Ramos (cell line): Measurements from ENCODE around the gene STAT3.

Experiments used
- in situ Hi-C: fragments of 300-500 bp; cut with MboI; formaldehyde crosslinking; loops from one replicate; pipeline ENCODE4 v1.14.3; 2022; ENCODE audit warnings: low sequenced_read_pairs; ENCODE audit not compliant: unreplicated experiment

The STAT3 gene

DNA sequence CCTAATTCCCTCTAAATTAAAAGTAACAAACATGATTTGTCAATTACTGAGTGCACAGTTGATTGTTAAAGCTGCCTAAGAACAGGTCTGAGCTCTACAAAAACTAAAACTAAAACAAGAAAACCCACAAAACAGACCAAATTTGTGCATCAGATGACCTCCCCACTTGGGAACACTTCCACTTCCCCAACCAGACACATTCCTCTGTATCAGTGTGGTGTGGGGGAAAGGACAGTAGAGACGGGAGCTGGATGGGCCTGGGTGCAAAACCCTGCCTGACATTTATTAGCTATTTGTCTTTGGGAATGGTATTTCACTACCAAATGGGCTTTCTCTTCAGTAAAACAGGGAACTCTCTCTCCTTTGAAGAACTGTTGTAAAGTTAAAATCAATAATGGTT is 29.8 kb downstream of the STAT3 start:
- in situ Hi-C loops = no loop called here

DNA sequence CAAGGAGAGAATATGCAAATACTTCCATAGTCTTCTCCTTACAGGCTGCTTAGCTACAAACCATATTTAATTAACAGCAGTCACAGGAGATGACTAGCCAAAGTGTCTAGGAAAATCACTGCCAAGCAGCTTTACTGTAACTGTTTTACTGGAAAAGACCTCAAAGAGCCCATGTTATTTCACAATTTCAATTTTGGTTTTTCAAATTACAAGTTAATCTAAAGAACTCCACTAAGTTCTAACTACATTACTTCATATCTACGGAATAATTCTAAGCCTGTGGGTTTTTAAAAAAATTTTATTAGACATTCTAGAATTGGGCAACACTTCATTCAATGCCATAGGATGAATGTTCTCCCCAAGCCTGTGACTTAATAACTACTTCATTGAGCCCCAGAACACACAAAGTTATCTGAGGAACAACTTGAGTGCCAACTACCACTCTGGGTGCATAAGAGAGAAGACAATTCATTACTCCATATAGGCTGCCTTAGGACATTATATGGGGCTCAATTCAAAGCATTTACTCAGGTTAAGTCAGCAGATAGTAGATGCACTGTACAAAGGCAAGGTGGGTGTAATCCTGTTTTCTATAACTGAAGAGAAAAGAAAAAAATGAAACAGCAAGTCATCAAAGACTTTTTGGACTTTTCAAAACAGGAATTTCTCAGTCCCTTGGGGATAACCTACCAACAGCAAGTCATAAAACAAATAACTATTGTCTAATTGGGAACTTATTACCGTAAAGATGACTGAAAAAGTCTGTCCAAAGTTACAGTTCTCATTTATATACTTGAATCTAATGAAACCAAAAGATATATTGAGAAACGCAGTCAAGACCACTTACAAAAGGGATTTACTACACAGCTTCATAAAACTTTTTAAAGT is 33.0 kb downstream of the STAT3 start:
- in situ Hi-C loops = no loop called here

DNA sequence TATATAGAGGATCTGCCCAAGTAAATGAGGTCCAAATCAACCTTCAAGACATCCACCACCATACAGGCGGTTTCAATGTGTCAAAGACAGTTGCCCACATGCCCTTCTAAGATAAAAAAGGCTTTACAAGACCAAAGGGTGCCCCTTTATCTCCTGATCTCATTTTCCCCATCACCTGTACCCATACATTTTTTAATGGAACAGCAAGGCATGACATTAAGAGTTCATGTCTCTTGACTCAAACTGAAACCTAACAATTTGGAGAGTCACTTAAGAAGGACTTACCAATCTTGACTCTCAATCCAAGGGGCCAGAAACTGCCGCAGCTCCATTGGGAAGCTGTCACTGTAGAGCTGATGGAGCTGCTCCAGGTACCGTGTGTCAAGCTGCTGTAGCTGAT is 40.1 kb downstream of the STAT3 start:
- in situ Hi-C loops = no loop called here

DNA sequence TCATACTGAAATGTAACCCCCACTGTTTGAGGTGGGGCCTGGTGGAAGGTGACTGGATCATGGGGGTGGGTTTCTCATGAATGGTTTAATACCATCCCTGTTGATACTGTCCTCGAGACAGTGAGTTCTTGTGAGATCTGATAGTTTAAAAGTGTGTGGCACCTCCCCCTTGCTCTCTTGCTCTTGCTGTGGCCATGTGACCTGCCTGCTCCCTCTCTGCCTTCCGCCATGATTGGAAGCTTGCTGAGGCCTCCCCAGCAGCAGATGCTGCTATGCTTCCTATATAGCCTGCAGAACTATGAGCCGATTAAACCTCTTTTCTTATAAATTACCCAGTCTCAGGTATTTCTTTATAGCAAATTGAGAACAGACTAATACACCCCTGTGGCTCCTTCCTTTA is 40.6 kb downstream of the STAT3 start:
- in situ Hi-C loops = no loop called here

DNA sequence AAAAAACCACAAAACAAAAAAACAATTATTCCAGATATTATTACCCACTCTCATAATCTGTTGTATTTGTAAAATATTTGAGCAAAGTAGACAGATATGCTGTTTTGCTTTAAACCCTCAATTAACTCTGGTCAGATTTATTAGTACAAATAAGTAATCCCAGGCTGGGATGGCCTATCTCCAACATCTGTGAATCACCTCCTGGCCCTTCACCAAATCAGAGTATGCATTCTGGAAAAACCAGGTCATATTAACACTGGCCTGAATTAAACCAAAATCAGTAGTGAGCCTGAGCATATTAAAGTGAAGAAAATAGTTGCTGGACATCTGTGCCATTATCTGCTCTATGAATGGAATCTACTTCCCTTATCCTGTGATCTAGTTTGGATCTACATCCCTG is 41.0 kb downstream of the STAT3 start:
- in situ Hi-C loops = no loop called here

DNA sequence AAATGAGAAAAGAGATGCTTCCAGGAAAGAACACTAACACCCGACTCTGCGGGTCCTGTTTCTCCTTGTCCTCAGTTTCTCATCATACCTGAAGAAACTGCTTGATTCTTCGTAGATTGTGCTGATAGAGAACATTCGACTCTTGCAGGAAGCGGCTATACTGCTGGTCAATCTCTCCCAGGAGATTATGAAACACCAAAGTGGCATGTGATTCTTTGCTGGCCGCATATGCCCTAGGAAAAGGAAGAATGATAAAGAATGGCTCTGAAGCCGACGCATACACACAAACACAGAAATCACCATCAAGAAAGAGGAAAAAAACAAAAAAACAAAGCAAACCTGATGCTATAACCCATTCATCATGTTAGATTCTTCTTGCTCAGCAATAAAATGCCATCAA is 41.8 kb downstream of the STAT3 start:
- in situ Hi-C loops = no loop called here

DNA sequence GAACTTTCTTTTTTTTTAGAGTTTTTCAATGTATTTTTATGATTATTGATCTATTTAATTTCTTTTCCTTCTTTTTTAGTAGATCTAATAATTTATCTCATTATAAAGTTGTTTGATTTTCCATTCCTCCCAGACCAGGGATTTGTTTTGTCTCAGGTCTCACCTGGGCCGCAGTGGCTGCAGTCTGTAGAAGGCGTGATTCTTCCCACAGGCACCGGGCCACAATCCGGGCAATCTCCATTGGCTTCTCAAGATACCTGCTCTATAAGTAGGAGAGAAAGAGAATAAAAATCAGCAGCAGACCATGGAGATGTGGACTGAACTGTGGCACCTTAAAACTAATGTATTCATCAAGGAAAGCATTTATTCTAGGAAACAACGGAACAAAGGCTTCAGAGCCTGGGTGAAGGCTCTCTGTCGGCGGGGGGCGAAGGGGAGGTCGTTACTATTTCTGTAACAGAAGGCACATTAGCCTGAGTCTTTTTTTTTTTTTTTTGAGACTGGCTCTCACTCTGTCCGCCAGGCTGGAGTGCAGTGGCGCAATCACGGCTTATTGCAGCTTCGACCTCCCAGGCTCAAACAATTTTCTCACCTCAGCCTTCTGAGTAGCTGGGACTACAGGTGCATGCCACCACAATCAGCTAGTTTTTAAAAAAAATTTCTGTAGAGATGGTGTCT is 42.7 kb downstream of the STAT3 start:
- in situ Hi-C loops = no loop called here

DNA sequence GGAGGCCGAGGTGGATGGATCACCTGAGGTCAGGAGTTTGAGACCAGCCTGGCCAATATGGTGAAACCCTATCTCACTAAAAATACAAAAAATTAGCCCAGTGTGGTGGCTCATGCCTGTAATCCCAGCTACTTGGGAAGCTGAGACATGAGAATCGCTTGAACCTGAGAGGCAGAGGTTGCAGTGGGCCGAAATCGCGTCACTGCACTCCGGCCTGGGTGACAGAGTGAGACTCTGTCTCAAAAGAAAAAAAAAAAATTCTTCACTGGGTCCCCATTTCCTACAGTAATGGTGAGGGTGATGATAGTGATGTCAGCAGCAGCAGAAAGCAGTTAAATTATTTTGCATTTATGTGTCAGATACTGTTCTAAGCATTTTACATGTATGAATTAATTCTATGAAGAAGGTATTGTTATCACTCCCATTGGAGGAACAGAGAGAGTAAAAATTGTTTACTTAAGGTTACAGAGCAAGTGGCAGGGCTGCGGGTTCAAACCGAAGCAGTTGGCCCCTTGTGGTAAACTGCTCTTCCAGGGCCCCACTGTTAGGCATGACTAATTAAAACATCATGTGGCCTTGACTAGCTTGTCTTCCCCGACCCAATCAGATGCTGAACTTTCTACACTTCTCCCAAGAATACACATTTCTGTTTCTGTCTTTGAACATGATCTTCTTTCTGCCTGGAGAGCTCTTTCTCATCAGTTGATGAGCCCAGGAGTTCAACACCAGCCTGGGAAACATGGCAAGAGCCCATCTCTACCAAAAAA is 45.8 kb downstream of the STAT3 start:
- in situ Hi-C loops = no loop called here

DNA sequence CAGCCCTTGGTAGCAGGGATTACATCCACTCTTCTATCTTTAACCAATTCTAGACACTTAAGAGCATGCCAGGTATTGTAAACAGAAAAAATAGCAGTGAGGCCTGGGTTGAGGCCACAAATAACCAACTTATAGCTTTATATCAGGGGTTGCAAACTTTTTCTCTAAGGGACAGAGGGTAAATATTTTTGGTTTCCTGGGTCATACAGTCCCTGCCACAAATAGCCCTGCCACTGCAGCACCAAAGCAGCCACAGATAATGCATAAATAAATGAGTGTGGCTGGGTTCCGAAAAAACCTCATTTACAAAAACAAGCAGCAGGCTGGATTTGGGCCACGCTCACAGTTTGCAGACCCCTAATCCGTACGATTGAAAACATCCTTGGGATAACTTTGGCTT is 46.7 kb downstream of the STAT3 start:
- in situ Hi-C loops = no loop called here

DNA sequence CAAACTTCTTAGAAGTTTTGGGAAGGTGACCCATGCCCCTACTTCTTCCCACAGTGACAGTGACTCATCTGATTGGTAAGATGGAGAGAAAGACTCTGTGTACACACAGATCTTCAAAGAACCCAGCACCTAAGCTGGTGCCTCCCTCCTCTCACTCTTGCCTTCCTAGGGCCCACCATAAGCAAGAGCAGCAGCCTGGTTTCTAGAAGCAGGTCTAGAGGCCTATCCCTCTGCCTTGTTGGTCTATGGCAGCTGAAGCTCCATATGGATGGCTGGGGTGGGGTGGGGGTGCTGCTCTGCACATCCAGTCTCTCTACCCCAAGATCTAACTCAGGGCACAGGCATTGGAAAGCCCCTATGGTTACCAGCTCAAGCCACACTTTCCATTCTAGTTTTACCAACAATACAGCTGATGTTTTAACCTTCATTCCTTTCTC is 47.5 kb downstream of the STAT3 start:
- in situ Hi-C loops = no loop called here

DNA sequence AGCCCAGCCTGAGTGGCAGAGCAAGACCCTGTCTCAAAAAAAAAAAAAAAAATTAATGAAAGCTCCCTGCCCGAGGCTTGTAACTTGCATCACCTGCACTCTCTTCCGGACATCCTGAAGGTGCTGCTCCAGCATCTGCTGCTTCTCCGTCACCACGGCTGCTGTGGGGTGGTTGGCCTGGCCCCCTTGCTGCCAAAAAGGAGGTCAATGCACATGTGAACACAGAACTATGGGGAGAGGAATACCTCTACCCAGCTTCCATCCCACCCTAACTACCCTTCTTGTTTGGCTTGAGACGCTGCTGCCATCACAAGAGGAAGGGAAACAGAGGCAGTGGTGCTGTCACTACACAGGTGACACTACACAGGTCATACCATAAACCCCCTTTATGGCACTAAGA is 49.0 kb downstream of the STAT3 start:
- in situ Hi-C loops = no loop called here

DNA sequence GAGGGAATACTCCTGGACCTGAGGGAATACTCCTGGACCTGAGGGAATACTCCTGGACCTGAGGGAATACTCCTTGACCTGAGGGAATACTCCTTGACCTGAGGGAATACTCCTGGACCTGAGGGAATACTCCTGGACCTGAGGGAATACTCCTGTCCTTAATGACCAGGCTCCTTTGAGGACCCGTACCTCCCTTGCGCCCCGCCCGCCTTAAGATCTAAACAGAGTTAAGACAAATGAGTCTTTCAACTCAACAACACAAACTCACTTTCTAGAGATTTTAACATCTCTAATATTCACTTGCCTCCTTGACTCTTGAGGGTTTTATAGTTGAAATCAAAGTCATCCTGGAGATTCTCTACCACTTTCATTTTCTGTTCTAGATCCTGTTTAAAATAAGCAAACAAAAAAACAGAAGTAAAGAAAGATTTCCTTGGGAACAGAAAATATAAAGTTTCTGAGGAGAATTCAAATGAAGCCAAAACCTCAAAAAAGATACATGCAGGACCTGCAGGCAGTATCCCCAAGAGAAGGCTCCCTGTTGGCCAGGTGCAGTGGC is 49.7 kb downstream of the STAT3 start:
- in situ Hi-C loops = no loop called here

DNA sequence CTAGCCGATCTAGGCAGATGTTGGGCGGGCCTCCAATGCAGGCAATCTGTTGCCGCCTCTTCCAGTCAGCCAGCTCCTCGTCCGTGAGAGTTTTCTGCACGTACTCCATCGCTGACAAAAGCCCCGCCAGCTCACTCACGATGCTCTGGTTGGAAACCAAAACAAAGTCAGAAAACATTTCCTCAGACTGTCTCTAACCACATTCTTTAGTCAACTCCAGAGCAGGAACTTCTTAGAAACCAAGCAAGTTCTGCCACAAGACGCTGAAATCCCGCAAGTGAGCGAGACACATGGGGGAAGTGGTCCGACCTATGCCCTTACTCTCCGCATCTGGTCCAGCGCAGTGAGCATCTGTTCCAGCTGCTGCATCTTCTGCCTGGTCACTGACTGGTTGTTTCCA is 50.8 kb downstream of the STAT3 start:
- in situ Hi-C loops = no loop called here

DNA sequence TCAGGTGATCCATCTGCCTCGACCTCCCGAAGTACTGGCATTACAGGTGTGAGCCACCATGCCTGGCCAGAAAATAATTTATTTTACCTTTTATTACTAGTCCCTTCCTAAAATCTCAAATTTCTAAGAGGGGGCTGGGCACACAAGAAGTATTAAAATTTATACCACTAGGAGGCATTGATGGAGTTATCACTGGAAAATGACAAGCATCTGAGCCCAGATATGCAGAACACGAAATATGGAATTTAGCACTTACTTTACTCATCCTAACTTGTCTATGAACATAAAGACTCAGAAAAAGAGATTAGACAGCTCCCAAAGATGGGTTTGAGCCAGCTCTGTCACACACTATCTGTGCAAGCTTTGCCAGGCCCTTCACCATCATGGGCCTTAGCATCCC is 53.6 kb downstream of the STAT3 start:
- in situ Hi-C loops = no loop called here

DNA sequence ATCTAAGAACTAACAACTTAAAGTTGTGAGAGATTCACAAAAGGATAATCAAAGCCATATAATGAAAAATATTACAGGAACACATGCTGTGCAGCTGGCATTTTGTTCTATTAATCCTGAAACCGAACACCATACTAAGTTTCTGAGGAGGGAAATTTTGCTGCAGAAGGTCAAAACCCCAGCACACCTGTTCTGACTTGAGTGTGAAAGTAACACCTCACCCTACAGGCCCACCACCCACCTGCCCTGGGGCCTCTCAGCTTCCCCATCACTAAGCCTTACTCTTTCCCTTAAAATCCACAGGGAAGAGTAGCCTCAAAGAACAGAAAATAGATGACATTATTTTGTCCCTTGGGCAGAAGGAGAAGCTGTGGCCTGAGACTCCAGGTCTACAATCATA is 55.2 kb downstream of the STAT3 start:
- in situ Hi-C loops = no loop called here

DNA sequence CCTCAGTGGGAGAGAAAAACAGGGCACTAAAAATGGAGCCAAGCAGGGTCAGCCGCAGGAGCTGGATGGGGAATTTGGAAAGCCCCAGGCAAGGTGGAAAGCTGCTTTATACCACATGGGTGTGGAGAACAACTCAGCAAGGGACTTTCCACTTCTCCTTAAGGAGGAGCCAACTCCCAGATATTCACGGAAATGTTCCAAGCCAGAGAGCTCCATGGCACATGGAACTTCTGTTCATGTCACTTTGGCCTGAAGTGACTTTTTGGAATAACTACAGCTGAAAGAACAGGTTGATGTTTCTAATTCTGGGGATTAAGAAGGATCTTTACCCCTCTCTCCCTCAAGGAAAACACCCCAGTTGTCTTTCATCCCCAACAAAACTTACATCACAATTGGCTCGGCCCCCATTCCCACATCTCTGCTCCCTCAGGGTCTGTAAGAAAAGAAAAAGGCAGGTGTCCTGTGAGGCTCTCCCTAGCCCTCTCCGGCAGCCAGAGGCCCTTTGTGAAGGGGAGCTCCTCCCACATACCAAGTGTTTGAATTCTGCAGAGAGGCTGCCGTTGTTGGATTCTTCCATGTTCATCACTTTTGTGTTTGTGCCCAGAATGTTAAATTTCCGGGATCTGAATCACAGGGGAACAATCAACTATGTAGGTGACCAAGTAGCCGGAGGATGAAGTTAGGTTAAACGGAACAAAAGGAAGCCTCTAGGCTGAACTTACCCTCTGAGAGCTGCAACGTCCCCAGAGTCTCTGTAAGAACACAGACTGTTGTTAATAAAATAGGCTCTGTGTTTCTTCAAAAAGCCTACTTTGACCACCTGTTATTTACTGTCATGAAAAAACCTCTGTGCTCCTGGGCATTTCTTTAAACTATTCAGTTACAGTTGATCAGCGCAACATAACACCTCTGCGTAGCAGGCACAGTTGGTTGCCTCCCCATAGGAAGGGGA is 58.9 kb downstream of the STAT3 start:
- in situ Hi-C loops = no loop called here

DNA sequence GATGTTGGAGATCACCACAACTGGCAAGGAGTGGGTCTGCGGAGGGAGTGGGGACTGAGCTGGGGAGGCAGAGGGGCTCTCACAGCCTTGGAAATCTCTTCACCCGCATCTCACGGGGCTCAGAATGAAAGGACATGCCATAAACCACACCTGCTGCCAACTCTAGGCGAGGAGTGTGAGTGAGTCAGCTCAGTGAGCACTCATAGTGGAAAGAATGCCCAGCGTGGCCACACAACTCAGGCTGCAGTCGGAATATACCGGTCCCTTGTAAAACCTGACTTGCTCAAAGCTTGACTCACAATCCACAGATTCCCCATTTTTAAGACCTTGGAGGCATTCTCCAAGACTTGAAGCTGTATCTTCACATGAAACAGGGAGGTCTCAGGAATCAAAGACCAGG is 63.2 kb downstream of the STAT3 start:
- in situ Hi-C loops = no loop called here

DNA sequence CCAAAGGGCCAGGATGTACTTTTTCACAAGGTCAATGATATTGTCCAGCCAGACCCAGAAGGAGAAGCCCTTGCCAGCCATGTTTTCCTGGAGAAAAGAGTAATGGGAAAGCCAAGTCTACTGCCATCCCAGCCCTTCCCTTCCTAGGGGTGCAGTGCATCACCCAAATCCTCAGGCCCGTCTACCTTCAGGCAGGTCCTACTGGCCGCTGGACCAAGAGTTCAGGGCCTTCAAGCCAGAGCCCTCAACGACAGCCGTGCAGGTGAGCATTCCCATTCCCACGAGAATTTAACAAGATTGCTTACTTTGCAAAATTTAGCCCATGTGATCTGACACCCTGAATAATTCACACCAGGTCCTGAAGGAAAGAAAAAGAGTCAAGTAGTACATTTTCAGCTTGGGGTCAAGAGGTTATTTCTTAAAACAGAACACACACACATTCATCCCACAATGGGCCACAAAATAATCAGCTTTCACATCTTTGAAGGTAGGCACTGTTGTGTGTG is 64.9 kb downstream of the STAT3 start:
- in situ Hi-C loops = loop anchor here (5.0 kb wide), 2 partner anchors 79 to 199 kb away; no protein-coding TSS in a partner anchor
